HG03342 (cell line): Measurements from ENCODE around the gene CMTM6.
A peak's percentile ranks its signal among the peaks of the same experiment; 100 is the strongest.
"Not testable (repeated sequence)": the region's sequence is repeated elsewhere in the genome, so short reads cannot be mapped to it uniquely, and the experiment has no call there.

Source experiments
- ATAC-seq: cut with Tn5 transposase; IDR thresholded peaks from one replicate; pipeline ENCODE4 v1.9.1; 2021; ENCODE audit warnings: mild to moderate bottlenecking, moderate library complexity; ENCODE audit not compliant: unreplicated experiment

The CMTM6 gene

DNA sequence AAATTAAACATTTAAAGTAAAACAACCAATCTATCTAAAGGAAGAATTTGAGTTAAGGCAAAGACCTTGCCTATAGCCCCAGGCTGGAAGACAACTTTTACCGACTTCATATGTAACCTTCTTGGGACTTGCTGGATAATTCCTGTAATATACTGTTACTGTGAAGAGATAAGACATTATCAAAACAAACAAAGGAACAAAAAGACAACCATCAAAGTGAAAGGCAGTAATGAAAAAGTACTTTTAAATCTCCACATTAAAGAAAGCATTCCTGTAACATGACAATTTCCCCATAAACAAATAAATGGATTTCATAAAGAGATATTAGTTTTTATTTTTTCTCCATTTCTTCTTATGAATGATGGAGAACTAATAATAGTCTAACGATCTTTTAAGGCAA is 2.4 kb downstream of the CMTM6 start:
- ATAC-seq, result no peak

GRCh38 chr3:32499585-32499984 is 3.1 kb downstream of the CMTM6 start:
- no peak for ATAC-seq

DNA sequence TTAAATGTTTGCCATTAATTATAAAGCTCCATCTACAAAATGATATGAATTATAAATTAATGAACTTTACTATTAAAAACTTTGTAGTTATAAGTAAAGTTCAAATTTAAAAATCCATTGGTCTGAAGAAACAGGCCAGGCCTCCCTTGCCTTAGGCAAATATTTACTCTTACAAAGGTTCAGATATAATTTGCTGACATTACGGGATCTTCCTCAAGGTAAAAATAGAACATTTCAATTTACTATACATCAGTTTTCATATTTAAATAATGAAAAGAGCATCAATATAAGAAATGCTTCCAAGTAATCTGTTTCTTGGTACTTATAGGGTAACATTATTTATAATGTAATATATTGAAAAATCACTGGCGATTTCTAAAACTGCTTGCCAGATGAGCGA is 3.7 kb downstream of the CMTM6 start:
- ATAC-seq, result no peak

- ATAC-seq, result no peak
Measured at GRCh38 chr3:32498252-32498651, 4.4 kb downstream of the CMTM6 start.

DNA sequence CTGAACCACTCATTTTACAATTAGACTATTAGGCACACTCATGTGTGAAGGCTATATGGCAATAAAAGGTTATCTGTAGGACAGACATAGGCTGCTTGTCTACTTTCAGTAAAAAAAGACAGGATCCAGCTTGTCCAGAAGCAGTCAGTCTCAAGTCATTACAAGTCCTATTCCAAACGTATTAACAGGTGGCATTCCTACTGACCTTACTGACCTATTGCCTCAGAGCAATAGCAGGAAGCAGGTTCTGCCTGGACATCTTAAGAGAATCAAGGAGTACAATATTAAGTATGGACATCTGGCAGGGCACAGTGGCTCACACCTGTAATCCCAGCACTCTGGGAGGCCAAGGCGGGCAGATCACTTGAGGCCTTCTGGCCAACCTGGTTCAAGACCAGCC is 7.0 kb downstream of the CMTM6 start:
- no peak for ATAC-seq

GRCh38 chr3:32495085-32495484 is 7.6 kb downstream of the CMTM6 start:
- ATAC-seq, result no peak

- peak; percentile 72 for ATAC-seq
Measured at GRCh38 chr3:32493437-32494414, 8.9 kb downstream of the CMTM6 start.

DNA sequence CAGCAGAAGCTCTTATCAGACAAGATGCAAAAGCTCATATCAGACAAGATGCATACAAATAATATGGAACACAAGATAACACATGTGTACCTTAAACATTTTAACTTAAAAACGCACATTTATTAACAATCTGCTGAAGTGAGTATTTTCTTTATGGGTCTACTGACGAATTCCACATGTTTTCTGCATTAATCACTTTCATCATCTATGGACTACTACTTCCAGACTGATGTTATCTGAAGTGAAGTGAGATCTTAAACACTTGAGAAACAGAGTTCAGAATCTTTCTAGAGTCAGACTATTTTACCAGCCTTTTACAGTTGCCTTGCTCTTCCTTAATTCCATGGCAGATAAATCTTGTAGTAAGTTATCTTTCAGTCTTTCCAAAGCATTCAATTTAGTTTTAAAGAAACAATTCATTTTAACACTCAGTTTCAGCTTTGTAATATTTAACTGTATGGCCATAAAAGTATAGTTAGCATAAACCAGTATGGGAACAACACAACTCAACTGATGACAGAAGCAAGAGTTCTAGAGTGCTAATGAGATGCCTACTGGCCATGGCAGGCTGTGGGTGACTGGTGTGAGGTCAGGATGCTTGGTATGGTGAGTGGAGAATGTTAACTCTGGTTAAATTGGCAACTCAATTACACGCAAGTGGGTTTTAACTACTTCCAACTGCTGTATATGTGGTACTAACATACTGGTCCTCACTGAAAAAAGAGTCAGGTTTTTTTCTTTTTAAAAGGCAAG is 9.8 kb downstream of the CMTM6 start:
- ATAC-seq, result no peak

DNA sequence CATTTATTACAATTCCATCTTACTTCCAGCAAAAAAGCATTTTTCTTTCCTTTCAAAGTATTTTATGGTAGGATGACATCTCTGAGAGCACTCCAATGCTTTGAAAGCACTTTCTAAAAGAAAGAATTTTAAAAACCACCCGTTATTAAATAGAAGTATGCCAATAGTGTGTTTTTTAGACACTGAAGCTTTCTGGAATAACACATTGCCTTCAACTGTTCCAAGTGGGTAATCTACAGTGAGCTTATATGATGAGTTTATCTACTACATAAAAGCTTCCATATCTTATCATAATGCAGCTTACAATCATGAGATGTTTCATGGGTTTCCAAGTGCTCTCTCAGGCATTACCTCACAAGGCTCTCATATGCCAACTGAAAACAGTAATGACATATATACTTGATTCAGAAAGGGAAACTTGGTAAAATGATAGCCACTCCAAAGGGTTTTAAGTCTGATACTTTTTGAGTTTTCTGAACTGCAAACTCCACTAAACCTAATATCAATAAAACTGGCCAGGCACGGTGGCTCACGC is 14.1 kb downstream of the CMTM6 start:
- no peak for ATAC-seq

DNA sequence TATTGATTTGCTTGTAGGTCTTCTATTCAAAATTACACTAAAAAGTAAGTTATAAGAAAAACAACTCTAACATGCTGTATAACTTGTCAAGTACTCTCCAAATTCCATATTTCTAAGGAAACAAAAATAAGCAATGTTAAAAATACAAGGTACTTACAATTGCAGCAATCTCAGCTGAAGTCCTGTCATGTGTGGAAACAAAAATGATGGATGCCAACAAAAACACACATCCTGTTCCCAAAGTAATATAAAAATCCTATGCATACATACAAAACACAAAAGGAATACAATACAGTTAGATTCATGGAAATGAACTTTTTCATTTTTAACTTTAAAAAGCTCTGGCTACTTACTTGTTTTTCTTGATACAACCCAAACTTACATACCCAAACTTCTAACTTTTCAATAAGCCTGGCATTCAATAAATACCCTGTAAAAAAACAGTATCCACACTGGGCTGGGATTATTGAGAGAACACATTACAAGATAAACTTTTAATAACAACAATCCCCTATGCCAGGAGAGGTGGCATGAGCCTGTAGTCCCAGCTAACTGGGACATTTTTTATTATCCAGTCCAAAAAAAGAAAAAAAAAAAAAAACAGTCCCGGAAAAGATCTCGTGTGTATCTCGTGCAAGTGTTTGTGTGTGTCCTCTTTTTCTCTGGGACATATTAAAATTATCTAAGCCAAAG is 14.7 kb downstream of the CMTM6 start:
- no peak for ATAC-seq

DNA sequence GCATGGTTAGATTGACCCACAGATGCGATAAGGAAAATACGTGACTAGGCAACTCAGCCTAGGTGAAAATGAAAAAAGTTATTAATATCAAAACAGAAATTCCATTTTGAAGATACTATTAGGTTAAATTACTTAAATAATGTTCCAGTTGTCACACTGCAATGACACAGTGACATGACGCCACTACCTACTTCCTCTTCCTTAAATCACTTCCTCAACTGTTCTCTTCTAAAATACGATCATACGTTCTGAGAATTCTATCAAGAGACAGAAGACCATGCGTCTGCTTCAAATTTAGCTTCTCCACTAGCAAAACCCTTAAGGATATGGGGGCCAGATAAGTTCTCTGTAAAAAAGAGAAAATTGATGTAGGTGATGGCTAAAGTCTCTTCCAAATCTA is 18.2 kb downstream of the CMTM6 start:
- peak; percentile 70 for ATAC-seq

GRCh38 chr3:32483772-32484171 is 18.9 kb downstream of the CMTM6 start:
- no peak for ATAC-seq

DNA sequence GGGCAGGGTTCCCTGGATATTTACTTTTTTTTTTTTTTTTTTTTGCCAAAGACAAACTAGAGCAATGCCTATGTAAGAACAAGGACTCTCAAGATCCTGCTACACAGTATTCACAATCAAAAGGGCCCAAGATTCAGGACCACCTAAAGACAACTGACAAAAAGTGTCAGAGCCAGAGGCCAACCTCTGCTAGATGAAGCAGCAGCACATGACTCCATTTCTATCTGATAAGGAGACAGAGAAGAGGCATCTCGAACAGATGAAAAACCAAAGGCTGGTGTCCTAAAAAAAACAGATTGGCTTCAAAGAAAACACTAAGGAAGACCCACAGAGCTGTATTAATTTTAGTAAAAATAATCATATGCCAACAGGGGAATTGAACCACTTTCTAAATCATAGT is 20.0 kb downstream of the CMTM6 start:
- no peak for ATAC-seq

DNA sequence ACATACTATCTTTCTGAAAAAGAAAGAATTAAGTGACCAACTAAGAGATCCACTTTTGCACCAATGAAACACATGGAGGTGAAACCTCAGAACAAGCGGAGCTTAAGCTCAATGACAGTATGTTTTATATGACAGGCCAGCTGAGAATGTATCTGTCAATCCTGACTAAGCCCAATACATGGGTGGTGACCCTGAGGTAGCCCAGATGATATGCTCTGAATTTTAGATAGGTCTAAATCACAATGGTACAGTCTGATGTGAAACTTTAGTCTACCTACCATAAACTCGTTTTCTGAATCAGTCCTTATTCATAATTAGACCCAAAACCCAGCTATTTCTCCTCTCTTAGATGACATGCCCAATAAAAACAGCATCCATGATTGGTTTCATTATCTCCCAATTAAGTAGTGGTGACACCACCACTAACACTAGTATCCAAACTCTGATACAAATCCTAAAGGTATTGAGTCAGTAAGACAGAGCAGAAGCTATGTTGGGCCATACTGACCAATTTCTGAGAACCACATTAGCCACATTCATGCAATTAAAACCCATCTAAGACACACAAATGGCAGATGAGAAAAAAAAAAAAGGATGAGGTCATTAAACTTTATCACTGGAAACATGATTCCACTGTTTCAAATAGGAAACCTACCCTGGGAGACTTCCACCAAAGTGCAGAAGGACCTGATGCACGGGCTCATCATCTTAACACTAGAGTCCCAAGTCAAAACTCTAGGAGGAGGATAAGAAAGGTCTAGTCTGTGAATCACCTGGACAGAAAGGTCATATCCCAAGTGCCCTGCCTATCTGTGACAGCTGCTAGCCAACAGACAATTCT is 20.6 kb downstream of the CMTM6 start:
- ATAC-seq, result no peak

DNA sequence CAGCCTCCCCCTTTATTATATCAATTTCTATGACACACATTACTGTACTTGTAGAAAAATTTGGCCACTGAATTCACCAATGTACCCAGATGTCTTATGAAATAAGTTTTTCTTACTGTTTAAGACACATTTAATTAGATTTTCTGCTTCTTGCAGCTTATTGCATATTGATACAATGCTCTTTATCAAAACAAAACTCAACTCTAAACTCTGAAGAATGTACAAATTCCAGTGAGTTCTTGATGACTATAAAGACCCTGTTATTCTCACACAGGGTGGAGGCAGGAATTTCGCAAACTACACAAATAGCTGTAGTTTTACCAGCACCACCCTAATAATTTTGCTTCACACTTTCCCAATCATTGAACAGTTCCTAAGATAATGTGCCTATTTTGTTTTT is 22.0 kb downstream of the CMTM6 start:
- no peak for ATAC-seq

- no peak for ATAC-seq
Measured at GRCh38 chr3:32474201-32474600, 28.5 kb downstream of the CMTM6 start.

DNA sequence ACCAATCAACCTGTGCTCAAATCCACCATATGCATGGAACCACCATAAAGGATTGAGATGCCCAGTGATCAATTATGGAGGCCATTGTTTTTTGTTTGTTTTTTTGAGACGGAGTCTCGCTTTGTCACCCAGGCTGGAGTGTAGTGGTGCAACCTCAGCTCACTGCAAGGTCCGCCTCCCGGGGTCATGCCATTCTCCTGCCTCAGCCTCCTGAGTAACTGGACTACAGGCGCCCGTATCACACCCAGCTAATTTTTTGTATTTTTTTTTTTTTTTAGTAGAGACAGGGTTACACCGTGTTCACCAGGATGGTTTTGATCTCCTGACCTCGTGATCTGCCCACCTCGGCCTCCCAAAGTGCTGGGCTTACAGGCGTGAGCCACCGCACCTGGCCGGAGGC is 30.5 kb downstream of the CMTM6 start:
- not testable (repeated sequence) for ATAC-seq

GRCh38 chr3:32471246-32471645 is 31.4 kb downstream of the CMTM6 start:
- ATAC-seq, result no peak

DNA sequence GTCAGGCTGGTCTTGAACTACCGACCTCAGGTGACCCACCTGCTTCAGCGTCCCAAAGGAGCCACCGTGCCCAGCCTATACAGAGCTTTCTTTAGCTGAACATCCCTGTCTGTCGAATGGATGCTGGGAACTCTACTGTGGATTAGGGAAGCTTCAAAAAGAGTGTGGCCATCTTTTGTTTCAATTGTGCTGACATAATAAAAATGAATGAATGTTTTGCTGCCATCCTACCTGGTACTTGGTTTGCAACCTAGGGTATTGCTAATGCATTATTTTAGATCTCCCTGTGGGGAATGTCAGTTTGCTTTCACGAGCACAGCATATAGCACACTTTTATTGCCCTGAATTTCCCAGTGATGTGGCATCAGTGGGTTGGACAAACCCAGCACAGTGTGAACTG is 32.3 kb downstream of the CMTM6 start:
- ATAC-seq, result no peak

GRCh38 chr3:32469151-32469874 is 33.3 kb downstream of the CMTM6 start:
- ATAC-seq, result peak; percentile 41
